Gastrocnemius medialis (tissue), 4 donors: ENCODE data around the gene FNDC3B.

Experiments used
- POLR2A ChIP-seq, 2 donors: fragments of 450-650 bp; IDR thresholded peaks; one replicate each; pipeline ENCODE4 v1.6.1; 2017; ENCODE audit warnings: antibody characterized with exemption in 2 of 2, mild to moderate bottlenecking in 2 of 2, moderate library complexity in 2 of 2
- TF ChIP-seq, protein P1 (sequence below), 5 experiments: fragments of 450-650 bp in 3 of 5; fragments of 200-600 bp in 2 of 5; sonication (generic) in 2 of 5; IDR thresholded peaks in 4 of 5; conservative IDR thresholded peaks in 1 of 5; 1 replicate in 4 of 5; 2 replicates in 1 of 5; pipeline ENCODE4 v1.5.1; 2016 to 2019; ENCODE audit warnings: antibody characterized with exemption in 5 of 5, mild to moderate bottlenecking in 3 of 5, moderate library complexity in 3 of 5

DNA sequence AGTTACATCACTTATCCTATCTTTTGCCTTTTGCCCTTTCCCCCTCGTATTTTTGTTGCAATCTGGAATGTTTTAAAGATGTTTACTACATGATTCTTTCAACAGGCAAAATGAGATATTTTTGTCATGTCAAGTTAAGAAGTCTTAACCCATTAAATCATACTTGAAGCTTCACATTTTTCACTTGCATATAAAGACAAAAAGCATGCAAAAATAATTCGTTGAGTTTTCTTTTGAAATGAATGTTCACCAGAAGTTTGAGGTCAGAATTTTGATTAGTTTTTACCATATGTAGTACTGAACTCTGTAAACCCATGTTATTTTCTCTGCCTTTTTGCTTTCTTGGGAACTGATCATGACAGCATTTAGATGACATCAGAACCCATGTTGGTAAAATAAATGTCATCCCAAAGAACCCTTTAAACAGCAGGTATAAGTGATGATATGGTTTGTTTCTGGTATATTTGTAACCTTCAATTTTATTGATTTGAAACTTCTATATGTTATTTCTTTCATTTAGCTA, 220.4 kb downstream of the FNDC3B start:
- no peak for TF ChIP-seq POLR2A (IDR thresholded peaks at IDR 0.05)
- TF ChIP-seq, protein P1, sequence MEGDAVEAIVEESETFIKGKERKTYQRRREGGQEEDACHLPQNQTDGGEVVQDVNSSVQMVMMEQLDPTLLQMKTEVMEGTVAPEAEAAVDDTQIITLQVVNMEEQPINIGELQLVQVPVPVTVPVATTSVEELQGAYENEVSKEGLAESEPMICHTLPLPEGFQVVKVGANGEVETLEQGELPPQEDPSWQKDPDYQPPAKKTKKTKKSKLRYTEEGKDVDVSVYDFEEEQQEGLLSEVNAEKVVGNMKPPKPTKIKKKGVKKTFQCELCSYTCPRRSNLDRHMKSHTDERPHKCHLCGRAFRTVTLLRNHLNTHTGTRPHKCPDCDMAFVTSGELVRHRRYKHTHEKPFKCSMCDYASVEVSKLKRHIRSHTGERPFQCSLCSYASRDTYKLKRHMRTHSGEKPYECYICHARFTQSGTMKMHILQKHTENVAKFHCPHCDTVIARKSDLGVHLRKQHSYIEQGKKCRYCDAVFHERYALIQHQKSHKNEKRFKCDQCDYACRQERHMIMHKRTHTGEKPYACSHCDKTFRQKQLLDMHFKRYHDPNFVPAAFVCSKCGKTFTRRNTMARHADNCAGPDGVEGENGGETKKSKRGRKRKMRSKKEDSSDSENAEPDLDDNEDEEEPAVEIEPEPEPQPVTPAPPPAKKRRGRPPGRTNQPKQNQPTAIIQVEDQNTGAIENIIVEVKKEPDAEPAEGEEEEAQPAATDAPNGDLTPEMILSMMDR (IDR thresholded peaks at IDR 0.05 in 4 of 5, conservative IDR thresholded peaks at IDR 0.05 in 1 of 5): no peak
